ENCODE measurements around the gene VANGL1.

VANGL1 gene

DNA sequence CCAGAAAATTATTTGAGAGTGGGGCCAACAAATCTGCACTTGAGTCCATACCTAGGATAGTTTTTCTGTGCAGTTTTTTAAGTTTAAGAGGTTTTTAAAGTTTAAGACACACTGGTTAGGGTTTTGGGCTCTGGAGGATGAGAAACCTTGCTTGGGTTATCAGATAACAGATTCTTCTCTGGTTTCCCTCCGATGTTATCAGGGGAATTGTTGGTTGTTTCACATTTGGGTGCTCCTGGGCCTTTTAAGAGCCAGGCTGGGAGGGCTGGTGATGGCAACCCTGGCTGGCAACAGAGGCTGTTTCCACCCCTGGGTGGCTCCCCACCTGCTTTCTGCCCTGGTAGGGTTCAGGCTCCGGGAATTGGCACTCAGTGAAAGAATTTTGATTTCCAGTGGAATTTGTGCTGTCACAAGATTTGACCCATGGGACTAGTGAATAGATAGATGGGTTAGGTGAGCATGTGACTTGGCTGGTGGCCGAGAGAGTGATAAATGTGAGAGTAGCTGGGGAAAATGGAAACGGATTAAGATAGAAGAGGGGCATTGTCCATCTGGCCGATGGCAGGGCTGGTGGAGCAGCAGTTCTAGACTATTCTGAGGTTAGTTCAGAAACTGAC lies 14.8 kb downstream of the VANGL1 start:
- no peak overlapping the region for H3K4me3 ChIP-seq (ENCODE audit: low read length)
- no peak for TF ChIP-seq CTCF (conservative IDR thresholded peaks at IDR 0.05; ENCODE audit: low read length)
- DNase-seq (ENCODE audit: low read depth) = no peak

DNA sequence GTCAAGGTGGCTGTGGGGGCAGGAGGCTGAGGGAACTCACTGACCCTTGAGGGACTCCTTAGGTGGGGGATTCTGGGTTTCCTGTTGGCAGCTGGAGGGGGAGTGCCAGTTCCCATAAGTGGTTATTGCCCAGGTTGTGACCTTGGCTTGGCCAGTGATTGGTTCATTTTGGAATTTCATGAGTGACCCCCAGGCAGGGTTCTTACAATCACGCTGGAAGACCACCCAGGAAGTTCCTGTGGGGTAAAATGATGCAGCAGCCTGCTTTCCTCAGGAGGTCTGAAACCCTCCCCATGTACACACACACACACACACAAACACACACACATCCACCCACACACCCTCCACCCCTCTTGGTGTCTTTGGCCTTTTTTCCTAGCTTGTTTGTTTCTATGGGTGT lies 16.9 kb downstream of the VANGL1 start:
- no peak for TF ChIP-seq CTCF (conservative IDR thresholded peaks at IDR 0.05; ENCODE audit: low read length)
- DNase-seq (ENCODE audit: low read depth) = no peak
- H3K4me3 ChIP-seq (ENCODE audit: low read length) = no peak overlapping the region

- DNase-seq (ENCODE audit: low read depth) = no peak
- no peak for TF ChIP-seq CTCF (conservative IDR thresholded peaks at IDR 0.05; ENCODE audit: low read length)
- no peak overlapping the region for H3K4me3 ChIP-seq (ENCODE audit: low read length)
These were observed 18.4 kb downstream of the VANGL1 start for GRCh38 chr1:115660151-115660550.

- H3K4me3 ChIP-seq (ENCODE audit: low read length) = no peak overlapping the region
- DNase-seq (ENCODE audit: low read depth) = no peak
- TF ChIP-seq CTCF (conservative IDR thresholded peaks at IDR 0.05; ENCODE audit: low read length) = no peak
These were observed 19.4 kb downstream of the VANGL1 start for GRCh38 chr1:115661157-115661556.

DNA sequence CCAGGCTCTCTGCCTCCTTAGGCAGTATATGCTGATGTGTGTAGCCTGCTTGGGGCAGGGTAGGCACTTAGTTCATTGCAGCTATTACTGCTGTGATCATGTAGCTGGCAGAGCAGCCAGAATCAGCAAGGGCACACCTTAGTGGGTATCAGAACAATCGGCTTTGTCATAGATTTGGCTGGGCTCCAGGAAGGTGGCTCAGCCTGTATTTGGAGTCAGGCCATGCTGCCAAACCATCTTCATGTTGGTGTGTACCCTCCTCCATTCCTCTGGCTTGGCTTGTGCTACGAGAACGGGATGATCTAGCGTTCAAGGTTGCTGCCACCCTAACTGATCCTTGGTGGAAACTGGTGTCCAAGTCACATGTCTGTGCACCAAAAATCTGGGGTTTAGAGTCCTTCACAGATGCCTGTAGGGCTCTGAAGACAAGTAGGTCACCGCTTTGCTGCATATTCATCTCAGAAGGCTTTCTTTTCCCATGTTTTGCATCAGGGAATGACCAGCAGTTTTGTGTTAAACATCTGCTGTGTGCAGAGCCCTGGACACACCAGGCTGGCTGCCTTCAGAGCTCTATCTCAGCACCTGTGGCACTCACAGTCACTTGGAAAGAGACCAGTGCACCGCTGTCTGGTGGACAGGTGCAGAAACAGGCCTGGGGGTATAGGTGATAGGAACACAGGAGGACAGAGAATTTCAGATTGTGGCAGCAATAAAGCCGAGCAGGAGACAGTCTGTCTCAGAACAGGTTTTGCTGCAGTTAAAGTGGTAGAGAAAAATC lies 23.7 kb downstream of the VANGL1 start:
- DNase-seq (ENCODE audit: low read depth) = no peak
- H3K4me3 ChIP-seq (ENCODE audit: low read length) = no peak overlapping the region
- no peak for TF ChIP-seq CTCF (conservative IDR thresholded peaks at IDR 0.05; ENCODE audit: low read length)

DNA sequence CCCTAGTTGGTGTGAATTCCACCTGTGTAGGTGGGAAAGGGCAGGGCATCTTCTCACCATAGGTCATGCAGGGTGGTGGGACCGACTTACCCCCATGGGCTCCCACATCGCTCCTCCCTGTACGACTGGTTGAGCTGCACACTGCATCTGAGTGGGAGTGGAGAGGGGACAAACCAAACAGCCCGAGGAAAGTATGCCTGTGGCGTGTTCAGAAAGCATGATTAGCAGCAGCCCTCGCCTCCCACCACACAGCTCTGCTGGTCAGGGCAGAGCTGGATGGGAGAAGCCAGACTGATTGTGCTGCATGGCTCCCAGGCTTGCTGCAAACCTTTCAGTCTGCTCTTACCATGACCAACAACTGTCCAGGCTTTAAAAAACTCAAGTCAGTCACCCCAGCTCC lies 24.4 kb downstream of the VANGL1 start:
- DNase-seq (ENCODE audit: low read depth) = no peak
- no peak overlapping the region for H3K4me3 ChIP-seq (ENCODE audit: low read length)
- no peak for TF ChIP-seq CTCF (conservative IDR thresholded peaks at IDR 0.05; ENCODE audit: low read length)

DNA sequence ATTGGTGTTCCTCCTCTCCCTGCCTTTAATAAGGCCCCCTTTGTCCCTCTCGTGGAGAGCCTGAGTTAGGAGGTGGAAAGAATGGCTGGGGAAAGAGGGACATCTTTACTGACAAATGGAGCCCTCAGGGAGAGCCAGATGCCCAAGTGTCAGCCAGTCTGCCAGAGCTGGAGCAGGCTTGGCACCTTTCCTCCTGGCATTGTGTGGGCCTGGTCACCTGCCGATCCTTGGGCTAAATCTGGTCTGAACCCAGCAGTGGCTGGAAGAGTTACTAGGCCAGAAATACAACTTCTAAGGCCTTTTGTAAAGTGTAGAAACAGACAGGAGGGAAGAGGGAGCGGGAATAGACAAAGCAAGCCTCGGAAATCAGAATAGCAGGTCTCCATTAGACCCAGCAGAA lies 24.9 kb downstream of the VANGL1 start:
- H3K4me3 ChIP-seq (ENCODE audit: low read length) = no peak overlapping the region
- DNase-seq (ENCODE audit: low read depth) = no peak
- TF ChIP-seq CTCF (conservative IDR thresholded peaks at IDR 0.05; ENCODE audit: low read length) = no peak

Measured in AG10803 (cell line).